Spinal cord (tissue), 10 donors: ENCODE results near the gene ADORA3. TPM values are rescaled to one million over a fixed set of nuclear protein-coding genes. Genes with fewer than 3 reads are reported as not detected.
A peak's percentile ranks its signal among the peaks of the same experiment; 100 is the strongest.

Source experiments
- DNase-seq, 6 donors: peaks; one replicate each; pipeline versions ENCODE4 v3.0.0 to v3.0.0-alpha.2; 2013 to 2015; ENCODE audit warnings: low spot score in 6 of 6, low read depth in 4 of 6
- H3K27ac ChIP-seq: one replicate; pipeline ENCODE4 v1.5.1; 2013; ENCODE audit warnings: low read depth, low read length, control low read depth
- H3K27me3 ChIP-seq: one replicate; pipeline ENCODE4 v1.6.1; 2013; ENCODE audit warnings: low read length; ENCODE audit not compliant: control insufficient read depth, insufficient read depth
- H3K36me3 ChIP-seq: one replicate; pipeline ENCODE4 v1.6.1; 2013; ENCODE audit warnings: low read length; ENCODE audit not compliant: control insufficient read depth, insufficient read depth
- H3K4me1 ChIP-seq: one replicate; pipeline ENCODE4 v1.6.1; 2013; ENCODE audit warnings: low read length; ENCODE audit not compliant: control insufficient read depth, insufficient read depth
- H3K4me3 ChIP-seq: one replicate; pipeline ENCODE4 v1.5.1; 2013; ENCODE audit warnings: low read depth, low read length, control low read depth
- H3K9me3 ChIP-seq: one replicate; pipeline ENCODE4 v1.6.1; 2013; ENCODE audit warnings: low read length; ENCODE audit not compliant: control insufficient read depth, insufficient read depth
- WGBS: methylation state at CpG from one replicate; pipeline ENCODE4 v1.1.5; 2013; ENCODE audit warnings: missing lambda C conversion rate; ENCODE audit not compliant: insufficient coverage; 5-methylcytosine and 5-hydroxymethylcytosine counted together
- polyA plus RNA-seq, 2 donors: library from polyadenylated mRNA; unstranded; fragments of 120-200 nt; gene quantifications; one replicate each; pipeline ENCODE4 v1.2.1, GENCODE V29; 2013; ENCODE audit not compliant: insufficient read length in 2 of 2
- total RNA-seq, 2 donors: library from RNA; depleted of rRNA in 1 of 2; stranded (reverse); fragments of 120-200 nt in 1 of 2; fragments of >200 nt in 1 of 2; gene quantifications; one replicate each; pipeline versions ENCODE4 v1.2.3 to v1.2.4, GENCODE V29; 2013 to 2014
- donor health status: healthy.

Gene ADORA3
- total and polyA plus RNA-seq, 4 donors: 7.2 to 14.5 (median 10.8) TPM

- H3K4me1 ChIP-seq: no peaks in the 10 kb centered on the region
- H3K27me3 ChIP-seq: no peaks in the 10 kb centered on the region
- H3K27ac ChIP-seq: no peak overlapping the region
- H3K4me3 ChIP-seq: no peak overlapping the region
- 46% methylated on average over 6 of the region's 8 CpGs for WGBS
- no peaks in the 10 kb centered on the region for H3K36me3 ChIP-seq
- H3K9me3 ChIP-seq: no peaks in the 10 kb centered on the region
- peak; percentile 19 to 81 (median 36) for DNase-seq
Measured at GRCh38 chr1:111481387-111482221, 21.8 kb downstream of the ADORA3 start.

- Histone ChIP-seq H3K4me1 (no peaks in the 10 kb centered on the region), H3K27ac (no peak overlapping the region), H3K9me3 (no peaks in the 10 kb centered on the region), H3K4me3 (no peak overlapping the region), H3K36me3 (no peaks in the 10 kb centered on the region), H3K27me3 (no peaks in the 10 kb centered on the region)
- 80% methylated on average over 1 of the region's 1 CpG for WGBS
- DNase-seq: no peak
Measured at GRCh38 chr1:111480674-111481073, 22.8 kb downstream of the ADORA3 start.

- DNase-seq: no peak
- Histone ChIP-seq H3K27ac (no peak overlapping the region), H3K27me3 (no peaks in the 10 kb centered on the region), H3K4me3 (no peak overlapping the region), H3K36me3 (peaks cover 8% of the 10 kb centered on the region), H3K4me1 (no peaks in the 10 kb centered on the region), H3K9me3 (no peaks in the 10 kb centered on the region)
- WGBS: 83% methylated on average over 1 of the region's 2 CpGs
Measured at GRCh38 chr1:111476761-111477309, 26.6 kb downstream of the ADORA3 start.

- Histone ChIP-seq H3K27ac (no peak overlapping the region), H3K4me1 (no peaks in the 10 kb centered on the region), H3K27me3 (no peaks in the 10 kb centered on the region), H3K4me3 (no peak overlapping the region), H3K36me3 (peaks cover 8% of the 10 kb centered on the region), H3K9me3 (no peaks in the 10 kb centered on the region)
- no peak for DNase-seq
Measured at GRCh38 chr1:111476214-111476613, 27.2 kb downstream of the ADORA3 start.

- WGBS: 48% methylated on average over 4 of the region's 5 CpGs
- H3K27ac ChIP-seq: no peak overlapping the region
- peaks cover 8% of the 10 kb centered on the region for H3K36me3 ChIP-seq
- no peaks in the 10 kb centered on the region for H3K27me3 ChIP-seq
- no peak for DNase-seq
- H3K4me3 ChIP-seq: no peak overlapping the region
- H3K4me1 ChIP-seq: no peaks in the 10 kb centered on the region
- H3K9me3 ChIP-seq: no peaks in the 10 kb centered on the region
Measured at GRCh38 chr1:111475701-111476100, 27.7 kb downstream of the ADORA3 start.

- Histone ChIP-seq H3K27me3 (no peaks in the 10 kb centered on the region), H3K36me3 (peaks cover 17% of the 10 kb centered on the region), H3K27ac (no peak overlapping the region), H3K4me1 (no peaks in the 10 kb centered on the region), H3K9me3 (no peaks in the 10 kb centered on the region), H3K4me3 (no peak overlapping the region)
- no CpG with 5 or more reads among the region's 4 CpGs for WGBS
- DNase-seq: no peak
Measured at GRCh38 chr1:111474521-111474920, 28.9 kb downstream of the ADORA3 start.

- no peaks in the 10 kb centered on the region for H3K27me3 ChIP-seq
- H3K4me1 ChIP-seq: no peaks in the 10 kb centered on the region
- peaks cover 17% of the 10 kb centered on the region for H3K36me3 ChIP-seq
- peak in 1 of 6 donors; percentile 18 for DNase-seq
- no peak overlapping the region for H3K27ac ChIP-seq
- no CpG with 5 or more reads among the region's 5 CpGs for WGBS
- H3K9me3 ChIP-seq: no peaks in the 10 kb centered on the region
- H3K4me3 ChIP-seq: no peak overlapping the region
Measured at GRCh38 chr1:111474106-111474505, 29.3 kb downstream of the ADORA3 start.

GRCh38 chr1:111471538-111471937 is 31.9 kb downstream of the ADORA3 start:
- no peaks in the 10 kb centered on the region for H3K27me3 ChIP-seq
- no CpG with 5 or more reads among the region's 3 CpGs for WGBS
- H3K27ac ChIP-seq: no peak overlapping the region
- no peaks in the 10 kb centered on the region for H3K9me3 ChIP-seq
- DNase-seq: no peak
- H3K4me1 ChIP-seq: no peaks in the 10 kb centered on the region
- no peak overlapping the region for H3K4me3 ChIP-seq
- H3K36me3 ChIP-seq: peaks cover 17% of the 10 kb centered on the region

- Histone ChIP-seq H3K4me3 (no peak overlapping the region), H3K9me3 (no peaks in the 10 kb centered on the region), H3K36me3 (peaks cover 17% of the 10 kb centered on the region), H3K27ac (no peak overlapping the region), H3K27me3 (no peaks in the 10 kb centered on the region), H3K4me1 (no peaks in the 10 kb centered on the region)
- 93% methylated on average over 3 of the region's 3 CpGs for WGBS
- DNase-seq: no peak
Measured at GRCh38 chr1:111471012-111471411, 32.4 kb downstream of the ADORA3 start.

- Histone ChIP-seq H3K27ac (no peak overlapping the region), H3K36me3 (peaks cover 17% of the 10 kb centered on the region)
- whole genome bisulfite sequencing: no CpG with 5 or more reads among the region's 5 CpGs
Measured at GRCh38 chr1:111470596-111470995, 32.8 kb downstream of the ADORA3 start.

More at GRCh38 chr1:111470596-111470995, 32.8 kb downstream of the ADORA3 start:
- no peaks in the 10 kb centered on the region for H3K27me3 ChIP-seq
- no peak for DNase-seq
- no peak overlapping the region for H3K4me3 ChIP-seq
- H3K9me3 ChIP-seq: no peaks in the 10 kb centered on the region
- no peaks in the 10 kb centered on the region for H3K4me1 ChIP-seq
